ENCODE measurements around the gene RASD2. TPM values are rescaled to one million over a fixed set of nuclear protein-coding genes. Genes with fewer than 3 reads are reported as not detected.

RASD2 gene
- total and polyA plus RNA-seq, 8 donors, result 0.13 to 1.3 (median 0.17) TPM

- intact Hi-C loops (cut with DNase I), result no loop called here
- no peaks in the 10 kb centered on the region for H3K36me3 ChIP-seq
- DNase-seq (peak in 1 of 4 donors; percentile 49), ATAC-seq (no peak)
- TF ChIP-seq CTCF (IDR thresholded peaks at IDR 0.05), result no peak
- no peaks in the 10 kb centered on the region for H3K27me3 ChIP-seq
- H3K27ac ChIP-seq, result no peak overlapping the region
- H3K4me3 ChIP-seq, result no peak overlapping the region
- no peaks in the 10 kb centered on the region for H3K4me1 ChIP-seq
- H3K9me3 ChIP-seq, result no peaks in the 10 kb centered on the region
These were observed 21.3 kb downstream of the RASD2 start for GRCh38 chr22:35561796-35562526.

GRCh38 chr22:35563211-35563610, 22.6 kb downstream of the RASD2 start:
- intact Hi-C loops (cut with DNase I), result no loop called here
- Histone ChIP-seq H3K36me3 (no peaks in the 10 kb centered on the region), H3K4me1 (no peaks in the 10 kb centered on the region), H3K4me3 (no peak overlapping the region), H3K27me3 (no peaks in the 10 kb centered on the region), H3K27ac (no peak overlapping the region), H3K9me3 (no peaks in the 10 kb centered on the region)
- ATAC-seq, result no peak
- TF ChIP-seq CTCF (IDR thresholded peaks at IDR 0.05), result no peak
- no peak for DNase-seq

- H3K36me3 ChIP-seq, result no peaks in the 10 kb centered on the region
- H3K27ac ChIP-seq, result no peak overlapping the region
- ATAC-seq (no peak), DNase-seq (no peak)
- no peak overlapping the region for H3K4me3 ChIP-seq
- H3K4me1 ChIP-seq, result no peaks in the 10 kb centered on the region
- no peaks in the 10 kb centered on the region for H3K27me3 ChIP-seq
- no peaks in the 10 kb centered on the region for H3K9me3 ChIP-seq
- intact Hi-C loops (cut with DNase I), result no loop called here
- no peak for TF ChIP-seq CTCF (IDR thresholded peaks at IDR 0.05)
These were observed 24.6 kb downstream of the RASD2 start for GRCh38 chr22:35564975-35565867.

GRCh38 chr22:35567351-35568141, 26.9 kb downstream of the RASD2 start:
- no peak for ATAC-seq
- Histone ChIP-seq H3K4me3 (no peak overlapping the region), H3K9me3 (no peaks in the 10 kb centered on the region), H3K27ac (no peak overlapping the region), H3K27me3 (no peaks in the 10 kb centered on the region), H3K4me1 (no peaks in the 10 kb centered on the region), H3K36me3 (no peaks in the 10 kb centered on the region)
- TF ChIP-seq CTCF (IDR thresholded peaks at IDR 0.05), result no peak
- intact Hi-C loops (cut with DNase I), result no loop called here
- peak in 2 of 4 donors; percentile 38 to 45 for DNase-seq

All from left lung (tissue), 10 donors.